NCI-H82 (cell line): ENCODE data around the gene TAF13.

Source experiments
- DNase-seq: peaks from one replicate; lab custom pipeline; 2025; lab: John Stamatoyannopoulos, UW

Gene TAF13

DNA sequence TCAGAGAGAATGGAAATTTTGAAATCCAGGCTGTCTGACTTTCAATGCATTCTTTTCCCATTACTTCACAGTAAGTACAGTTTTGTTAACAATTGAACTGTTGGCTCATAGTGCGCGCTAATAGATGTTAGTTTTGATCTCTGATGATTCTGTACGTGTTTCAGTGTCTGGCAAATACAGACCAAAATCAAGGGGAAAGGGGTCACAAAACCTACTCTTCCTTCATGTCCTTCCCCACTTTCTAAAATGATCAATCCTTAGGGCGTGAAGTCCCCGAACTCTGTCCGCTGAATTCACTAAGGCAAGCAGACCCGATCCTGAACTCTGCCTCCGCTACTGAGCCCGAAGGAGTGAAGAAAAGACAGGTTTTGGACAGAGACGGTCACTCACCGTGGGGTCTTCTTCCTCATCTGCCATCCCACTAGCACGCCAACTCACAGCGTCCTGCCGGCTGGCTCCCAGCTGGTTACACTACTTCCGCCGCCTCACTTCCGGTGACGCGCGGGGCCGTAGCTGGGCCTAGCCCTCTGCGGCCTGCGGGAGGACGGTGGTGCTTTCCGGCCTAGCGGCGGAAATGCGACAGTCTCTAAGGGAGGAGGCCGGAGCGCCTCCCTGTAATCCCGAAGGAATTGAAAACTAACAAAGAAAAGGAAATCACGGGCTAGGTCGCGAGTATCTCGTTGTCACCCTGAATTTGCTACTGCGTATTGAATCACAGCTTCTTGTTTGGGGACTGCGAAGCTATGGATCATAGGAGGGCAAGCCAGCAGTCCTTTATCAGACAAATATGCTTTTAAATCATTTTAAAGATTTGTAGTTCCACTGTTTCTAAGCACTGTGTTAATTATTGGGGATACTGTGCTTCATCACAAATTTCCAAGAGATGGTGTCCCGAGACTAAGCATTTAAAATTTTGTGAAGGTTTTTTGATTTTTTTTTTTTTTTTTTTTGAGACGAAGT, at the start of gene TAF13:
Gene TAF13 (minus strand): TSS at position 473 of the 960 bp plus-strand sequence. CDS start 56 bp downstream, at position 417.
- peak; percentile 98 for DNase-seq

DNA sequence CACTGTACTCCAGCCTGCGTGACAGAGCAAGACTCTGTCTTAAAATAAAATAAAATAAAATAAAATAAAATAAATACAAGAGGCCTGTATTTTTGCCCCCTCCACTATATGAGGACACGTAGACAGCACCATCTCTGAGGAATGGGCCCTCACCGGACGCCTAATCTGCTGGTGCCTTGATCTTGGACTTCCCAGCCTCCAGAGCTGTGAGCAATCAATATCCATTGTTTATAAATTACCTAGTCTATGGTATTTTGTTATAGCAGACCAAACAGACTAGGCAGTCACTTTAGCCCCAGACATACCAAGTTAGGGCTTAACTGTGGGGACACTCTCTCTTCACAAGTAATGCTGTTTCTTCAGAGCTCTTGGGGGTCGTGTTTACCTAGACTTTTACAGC, 44.6 kb upstream of the TAF13 start:
- no peak for DNase-seq

DNA sequence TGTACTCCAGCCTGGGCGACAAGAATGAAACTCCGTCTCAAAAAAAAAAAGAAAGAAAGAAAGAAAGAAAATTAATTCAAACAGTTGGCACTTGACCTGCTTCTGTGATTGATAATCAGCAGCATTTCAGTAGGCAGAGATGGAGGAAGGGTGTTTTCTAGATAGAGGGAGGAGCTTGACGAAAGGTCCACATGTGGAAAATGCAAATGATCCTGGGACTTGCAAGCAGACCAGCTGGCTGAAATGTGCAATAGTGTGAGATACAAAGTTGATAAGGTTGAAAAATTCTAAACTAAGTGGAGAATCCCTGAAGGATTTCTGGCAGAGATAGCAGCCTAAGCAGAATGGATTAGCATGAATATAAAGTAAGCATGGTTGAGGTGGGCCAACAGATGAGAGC, 42.3 kb upstream of the TAF13 start:
- no peak for DNase-seq

GRCh38 chr1:109116286-109116685, 40.5 kb upstream of the TAF13 start:
- no peak for DNase-seq

GRCh38 chr1:109115685-109116084, 39.9 kb upstream of the TAF13 start:
- DNase-seq: no peak

DNA sequence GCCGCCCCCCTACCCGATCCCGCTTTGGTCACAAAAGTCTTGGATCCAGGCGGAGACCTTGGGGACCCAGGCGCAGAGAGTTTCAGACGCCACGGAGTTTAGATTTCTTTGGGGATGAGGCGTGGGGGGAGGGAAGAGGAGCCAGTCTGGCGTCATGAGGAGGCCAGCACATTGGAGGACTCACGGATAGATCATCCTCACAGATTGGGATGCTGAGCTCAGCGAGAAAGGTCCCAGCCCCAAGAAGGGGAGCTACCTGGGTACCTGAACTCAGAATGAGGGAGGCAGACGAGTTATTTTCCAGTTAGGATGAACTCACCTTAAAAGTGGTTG, 38.5 kb upstream of the TAF13 start:
- peak; percentile 40 for DNase-seq

DNA sequence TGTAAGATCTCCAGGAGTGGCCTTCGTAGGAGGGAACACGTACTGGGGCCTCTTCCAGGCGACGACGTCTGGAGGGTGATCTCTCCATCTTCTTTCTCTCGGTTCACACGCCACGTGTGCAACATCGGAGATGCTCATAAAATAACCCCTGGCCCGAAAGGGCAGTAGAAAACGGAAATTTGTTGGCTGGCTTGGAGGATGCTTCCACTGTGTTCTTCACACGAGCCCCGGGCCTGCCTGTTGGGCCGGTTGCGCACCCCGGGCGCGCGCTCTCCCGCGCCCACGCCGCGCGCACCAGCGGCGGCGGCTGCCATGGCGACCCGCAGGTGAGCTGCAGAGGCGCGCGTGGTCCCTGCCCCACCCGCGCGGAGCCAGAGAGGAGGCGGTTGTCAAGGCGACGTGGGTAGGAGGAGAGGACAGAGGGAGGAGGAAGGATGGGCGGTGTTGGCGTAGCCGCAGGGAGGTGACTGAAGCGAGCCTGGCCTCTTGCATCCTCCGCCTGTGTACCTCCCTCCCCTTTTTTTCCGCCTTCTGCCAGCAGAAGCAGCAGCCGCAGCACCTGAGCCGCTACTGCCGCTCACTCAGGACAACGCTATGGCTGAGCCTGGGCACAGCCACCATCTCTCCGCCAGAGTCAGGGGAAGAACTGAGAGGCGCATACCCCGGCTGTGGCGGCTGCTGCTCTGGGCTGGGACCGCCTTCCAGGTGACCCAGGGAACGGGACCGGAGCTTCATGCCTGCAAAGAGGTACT, 38.0 kb upstream of the TAF13 start, which contains the start of gene ELAPOR1:
Gene ELAPOR1 (plus strand): TSS at position 526 of the 752 bp plus-strand sequence. CDS start 69 bp downstream, at position 595.
- DNase-seq: peak; percentile 76

DNA sequence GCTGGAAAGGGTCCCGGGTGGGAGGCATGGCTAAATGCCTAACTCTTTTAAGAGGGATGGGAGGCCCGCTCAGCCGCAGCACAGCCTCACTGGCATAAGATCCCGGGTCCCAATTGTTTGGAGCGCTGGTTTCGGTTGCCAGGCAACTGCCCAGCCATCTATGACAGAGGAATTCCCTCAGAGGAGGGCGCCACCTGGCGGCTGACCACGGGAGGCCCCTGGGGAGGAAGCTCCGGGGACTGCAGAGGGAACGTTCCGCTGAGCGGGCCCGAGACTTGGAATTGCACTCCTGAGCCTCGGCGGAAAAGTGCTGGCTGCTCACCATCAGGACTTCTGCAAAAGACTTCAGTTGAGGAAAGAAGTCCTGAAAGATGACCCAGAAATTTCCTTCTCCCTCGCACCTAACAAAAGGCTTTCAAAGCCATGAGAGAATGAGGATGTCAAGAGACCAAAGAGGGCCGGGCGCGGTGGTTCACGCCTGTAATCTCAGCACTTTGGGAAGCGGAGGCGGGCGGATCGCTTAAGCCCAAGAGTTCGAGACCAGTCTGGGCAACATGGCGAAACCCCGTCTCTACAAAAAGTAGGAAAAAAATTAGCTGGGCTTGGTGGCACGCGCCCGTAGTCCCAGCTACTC, 37.0 kb upstream of the TAF13 start:
- peak; percentile 99 for DNase-seq

DNA sequence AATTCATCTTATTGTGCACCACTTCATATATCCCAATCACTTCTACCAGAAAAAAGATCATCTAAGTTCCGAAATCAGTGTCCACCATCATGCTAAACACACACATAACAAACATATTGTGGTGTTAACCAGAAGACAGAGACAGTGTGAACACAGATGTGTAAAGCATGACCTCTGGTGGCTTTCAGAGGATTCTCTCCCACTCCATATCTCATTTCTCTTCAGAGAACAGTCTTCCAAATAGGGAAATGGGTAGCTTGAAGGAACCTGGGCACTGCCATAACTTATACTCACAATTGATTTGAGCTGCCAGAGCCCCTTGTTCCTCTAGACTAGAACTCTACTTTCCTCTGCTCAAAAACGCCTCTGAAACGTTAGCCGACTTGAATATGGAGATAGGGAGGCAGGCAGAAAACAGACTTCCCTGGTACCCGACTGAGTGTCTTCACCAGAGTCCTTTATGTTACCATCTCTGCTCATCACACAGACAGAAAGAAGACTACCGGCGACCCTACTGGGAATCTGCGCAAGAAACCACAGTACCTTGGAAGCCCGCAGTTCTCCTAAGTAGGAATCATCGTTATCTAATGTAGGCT, 36.4 kb upstream of the TAF13 start:
- DNase-seq: peak; percentile 51

DNA sequence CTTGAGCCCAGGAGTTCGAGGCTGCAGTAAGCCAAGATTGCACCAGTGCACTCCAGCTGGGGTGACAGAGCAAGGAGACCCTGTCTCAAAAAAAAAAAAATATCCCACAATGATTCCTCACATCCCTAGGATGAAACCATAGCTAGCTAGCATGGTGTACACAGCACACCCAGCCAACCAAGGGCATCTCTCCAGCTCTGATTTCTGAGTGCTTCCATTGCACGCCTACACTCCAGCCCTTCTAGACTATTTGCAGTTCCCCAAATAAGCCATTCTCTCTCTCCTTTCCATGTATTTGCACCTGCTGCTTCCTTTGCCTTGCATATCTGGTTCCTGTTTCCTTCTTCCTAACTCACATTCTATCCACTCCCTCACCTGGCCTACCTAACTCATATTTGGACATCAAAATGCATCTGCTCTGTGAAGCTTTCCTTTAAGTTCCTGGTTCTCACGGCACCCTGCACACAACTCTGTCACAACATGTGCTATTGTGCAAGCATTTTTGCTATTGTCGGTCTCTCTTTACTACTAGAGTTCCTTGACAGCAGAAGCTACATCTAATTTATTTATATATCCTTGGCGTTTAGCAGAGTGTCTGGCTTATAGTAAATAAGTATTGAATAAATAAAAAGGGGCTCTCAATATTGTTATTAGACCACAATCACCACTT, 35.7 kb upstream of the TAF13 start:
- DNase-seq: no peak

- DNase-seq: no peak
Observed at GRCh38 chr1:109109906-109110305, 34.1 kb upstream of the TAF13 start.

DNA sequence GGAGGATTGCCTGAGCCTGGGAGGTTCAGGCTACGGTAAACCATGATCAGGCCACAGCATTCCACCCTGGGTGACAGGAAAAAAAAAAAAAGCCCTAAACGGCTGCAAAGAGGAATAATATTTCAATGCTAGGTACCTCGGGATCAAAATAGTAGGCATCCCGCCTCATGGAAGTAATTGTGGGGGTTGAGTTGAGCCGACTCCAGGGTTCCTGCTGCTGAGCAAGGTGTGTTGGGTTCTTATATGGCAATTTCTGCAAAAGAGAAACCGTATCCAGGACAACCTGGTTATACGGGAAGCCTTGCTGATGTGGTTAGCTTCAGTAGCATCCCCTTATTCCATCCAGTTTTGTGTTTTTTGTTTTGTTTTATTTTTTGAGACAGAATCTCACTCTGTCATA, 32.0 kb upstream of the TAF13 start:
- no peak for DNase-seq

DNA sequence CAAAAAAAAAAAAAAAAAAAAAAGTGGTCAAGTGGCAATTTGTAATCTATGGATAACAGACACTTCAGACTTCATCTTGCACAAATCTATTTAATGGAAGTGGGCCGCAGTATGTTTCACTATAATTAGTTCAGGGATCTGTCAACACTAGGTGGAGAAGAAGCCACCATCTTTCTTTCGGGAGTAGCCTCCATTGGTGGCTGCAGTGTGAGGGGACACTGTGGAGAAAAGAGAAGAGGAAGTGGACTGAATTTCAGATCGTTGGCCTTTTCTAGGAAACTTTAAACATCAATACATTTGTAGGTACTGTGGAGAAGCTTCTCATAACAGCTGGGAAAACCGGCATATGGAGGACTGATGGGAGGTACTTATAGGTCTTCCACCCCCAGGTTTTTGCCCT, 30.1 kb upstream of the TAF13 start:
- DNase-seq: peak; percentile 57

DNA sequence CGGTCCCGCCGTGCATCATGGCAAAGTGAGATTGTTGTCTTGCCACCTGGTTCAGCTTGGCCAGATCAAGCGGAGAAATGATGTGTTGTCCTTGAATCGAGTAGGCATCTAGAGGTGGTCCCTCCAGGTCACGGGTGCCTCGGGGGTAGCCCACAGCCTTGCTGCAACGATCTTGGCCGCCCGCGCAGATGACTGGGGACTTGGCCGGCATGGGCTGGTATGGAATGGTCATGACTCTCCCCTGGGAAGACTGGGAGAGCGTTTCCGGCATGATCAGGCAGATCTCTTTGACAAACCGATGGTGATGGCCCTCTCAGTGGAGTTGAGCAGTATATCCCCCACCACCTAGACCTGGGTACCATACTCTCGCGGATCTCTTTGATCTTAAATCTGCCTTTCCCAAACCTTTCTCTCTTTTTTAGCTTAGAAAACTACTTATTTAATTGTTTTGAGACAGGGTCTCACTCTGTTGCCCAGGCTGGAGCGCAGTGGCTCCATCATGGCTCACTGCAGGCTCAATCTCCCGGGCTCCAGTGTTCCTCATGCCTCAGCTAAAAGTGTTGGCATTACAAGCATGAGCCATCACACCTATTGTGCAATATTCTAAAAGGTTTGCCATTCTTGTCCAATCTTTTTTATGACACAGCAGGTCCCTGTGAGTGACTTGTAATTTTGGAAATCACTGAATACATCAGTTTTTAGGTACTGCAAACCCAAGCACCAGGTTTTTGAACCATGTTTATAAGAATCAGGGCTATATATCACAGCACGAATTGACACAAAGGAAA, 28.8 kb upstream of the TAF13 start:
- peak; percentile 20 for DNase-seq

GRCh38 chr1:109099938-109100773, 24.4 kb upstream of the TAF13 start:
- DNase-seq: peak; percentile 99

DNA sequence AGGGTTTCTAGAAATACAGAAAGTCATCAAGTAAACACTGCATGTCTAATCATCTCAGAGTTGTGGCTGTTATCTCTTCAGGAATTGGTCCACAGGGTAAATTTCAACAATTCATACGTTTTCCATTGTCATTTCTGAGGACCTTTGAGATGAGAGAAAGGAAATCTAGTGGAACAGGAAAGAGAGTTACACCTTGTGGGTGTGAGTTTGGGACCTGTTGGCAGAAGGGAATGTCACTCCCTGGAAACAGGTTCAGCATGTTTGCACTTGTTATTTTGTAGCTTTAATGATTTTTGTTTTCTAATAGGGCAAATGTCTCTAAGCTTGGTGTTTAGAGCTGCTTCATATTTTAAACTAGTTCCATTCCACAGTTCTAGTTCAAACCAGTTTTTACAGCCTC, 20.3 kb upstream of the TAF13 start:
- no peak for DNase-seq

DNA sequence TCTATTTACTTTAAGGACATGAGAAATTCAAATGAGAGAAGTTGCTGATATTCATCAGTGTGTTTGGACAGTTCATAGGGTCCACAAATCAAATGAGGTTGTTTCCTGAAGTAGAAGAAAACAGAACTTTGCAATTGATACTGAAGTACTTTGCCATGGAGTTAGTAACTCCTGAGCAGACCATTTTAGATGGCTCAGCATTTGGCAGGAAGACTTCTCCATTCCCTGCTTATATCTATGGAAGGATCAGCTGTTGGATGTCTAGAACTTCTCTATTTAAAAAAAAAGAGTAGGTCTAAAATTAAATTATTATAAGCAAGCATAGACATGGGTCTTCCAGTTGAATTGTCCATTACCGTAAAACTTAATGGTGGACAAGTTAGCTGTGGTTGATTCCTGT, 19.8 kb upstream of the TAF13 start:
- DNase-seq: no peak

GRCh38 chr1:109094871-109095270, 19.1 kb upstream of the TAF13 start:
- DNase-seq: no peak

DNA sequence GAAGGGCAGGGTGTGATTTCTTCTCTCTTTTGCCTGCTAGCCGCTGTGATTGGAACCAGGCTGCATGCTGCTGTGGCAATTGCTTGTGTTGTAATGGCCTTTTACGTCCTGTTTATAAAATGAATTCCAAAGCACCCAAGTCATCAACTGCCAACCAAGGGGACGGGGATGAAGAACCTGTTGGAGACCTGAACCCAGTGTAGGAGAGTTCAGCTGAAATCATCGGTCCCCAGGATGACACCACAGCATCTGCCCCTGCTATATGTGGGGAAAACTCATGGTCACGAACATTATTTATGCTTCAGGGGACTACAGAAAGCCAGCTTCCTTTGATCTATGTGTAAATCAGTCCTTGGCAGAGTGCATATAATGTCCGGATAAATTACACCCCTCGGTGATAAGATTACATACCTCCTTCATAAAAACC, 18.6 kb upstream of the TAF13 start:
- no peak for DNase-seq

DNA sequence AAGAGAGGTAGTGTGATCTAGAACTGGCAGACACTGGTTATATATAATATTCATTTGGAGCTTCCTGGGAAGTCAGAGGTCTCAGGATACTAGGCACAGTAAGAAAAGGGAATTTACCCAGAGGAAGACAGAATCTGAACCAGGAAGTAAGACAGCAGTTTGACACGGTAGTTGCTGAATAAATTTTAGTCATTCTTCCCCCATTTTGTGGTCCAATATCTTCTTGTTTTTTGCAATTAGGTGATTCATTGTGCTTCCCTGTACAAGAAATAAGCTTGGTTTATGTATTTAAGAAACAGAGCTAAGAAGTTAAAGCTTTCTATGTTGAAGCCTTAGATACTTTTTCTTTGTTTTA, 16.0 kb upstream of the TAF13 start:
- DNase-seq: no peak
